Fibroblast of lung (primary cell): ENCODE measurements around the gene SDHB. TPM values are rescaled to one million over a fixed set of nuclear protein-coding genes. Genes with fewer than 3 reads are reported as not detected.

Source experiments
- DNase-seq, 2 donors: peaks; one replicate each; pipeline versions ENCODE4 v3.0.0 to v3.0.0-alpha.2; 2010; ENCODE audit warnings: low read depth in 2 of 2
- H2AFZ ChIP-seq: 2 replicates; pipeline ENCODE4 v1.5.1; 2012; ENCODE audit warnings: low read length, control low read depth, inconsistent platforms
- H3K27ac ChIP-seq: 2 replicates; pipeline ENCODE4 v1.5.1; 2011; ENCODE audit warnings: low read length, control low read depth; ENCODE audit not compliant: insufficient read depth
- H3K27me3 ChIP-seq: 2 replicates; pipeline ENCODE4 v1.5.1; 2011; ENCODE audit warnings: mild to moderate bottlenecking, low read length; ENCODE audit not compliant: control insufficient read depth, insufficient read depth
- H3K36me3 ChIP-seq: 2 replicates; pipeline ENCODE4 v1.5.1; 2011; ENCODE audit warnings: low read length; ENCODE audit not compliant: control insufficient read depth, insufficient read depth
- H3K4me1 ChIP-seq: 2 replicates; pipeline ENCODE4 v1.5.1; 2011; ENCODE audit warnings: low read length; ENCODE audit not compliant: control insufficient read depth, insufficient read depth; ENCODE audit errors: extremely low read depth
- H3K4me2 ChIP-seq: 2 replicates; pipeline ENCODE4 v1.5.1; 2011; ENCODE audit warnings: low read length, control low read depth; ENCODE audit not compliant: insufficient read depth; ENCODE audit errors: extremely low read depth
- H3K4me3 ChIP-seq, 4 experiments: fragments of 200-600 bp in 1 of 4; sonication (generic) in 1 of 4; replicated peaks in 1 of 4; 2 replicates each; pipeline ENCODE4 v1.5.1; 2011 to 2016; ENCODE audit warnings: low read length in 4 of 4, low read depth in 3 of 4, mild to moderate bottlenecking in 3 of 4, control low read depth in 2 of 4, inconsistent platforms in 1 of 4, mixed read lengths in 1 of 4; ENCODE audit not compliant: insufficient read depth in 1 of 4; ENCODE audit errors: control extremely low read depth in 1 of 4
- H3K79me2 ChIP-seq: 2 replicates; pipeline ENCODE4 v1.5.1; 2012; ENCODE audit warnings: mild to moderate bottlenecking, low read length, inconsistent platforms; ENCODE audit not compliant: control insufficient read depth, insufficient read depth
- H3K9ac ChIP-seq: 2 replicates; pipeline ENCODE4 v1.5.1; 2011; ENCODE audit warnings: mild to moderate bottlenecking, low read length, control low read depth; ENCODE audit not compliant: insufficient read depth
- H3K9me3 ChIP-seq: 2 replicates; pipeline ENCODE4 v1.5.1; 2012; ENCODE audit warnings: low read depth, low read length; ENCODE audit not compliant: control insufficient read depth, insufficient read depth
- H4K20me1 ChIP-seq: 2 replicates; pipeline ENCODE4 v1.5.1; 2011; ENCODE audit warnings: low read length; ENCODE audit not compliant: control insufficient read depth, insufficient read depth; ENCODE audit errors: extremely low read depth
- EZH2 ChIP-seq: IDR thresholded peaks from 2 replicates; pipeline ENCODE4 v1.5.1; 2012; ENCODE audit warnings: low read length, control low read depth, mild to moderate bottlenecking; ENCODE audit errors: missing control alignments
- polyA plus RNA-seq, 2 donors: library from polyadenylated mRNA; depleted of rRNA in 1 of 2; stranded (reverse) in 1 of 2; unstranded in 1 of 2; fragments of >200 nt; gene quantifications; 2 replicates each; pipeline ENCODE4 v1.2.1, GENCODE V29; 2011 to 2012; ENCODE audit warnings: missing spikeins in 1 of 2
- total RNA-seq: library from RNA; depleted of rRNA; stranded (reverse); fragments of >200 nt; gene quantifications from 2 replicates; pipeline ENCODE4 v1.2.1, GENCODE V29; 2014
- TF ChIP-seq, protein P1 (sequence below), 2 donors: IDR thresholded peaks in 1 of 2; conservative IDR thresholded peaks in 1 of 2; 1 replicate in 1 of 2; 2 replicates in 1 of 2; pipeline ENCODE4 v1.5.1; 2011 to 2012; ENCODE audit warnings: low read length in 2 of 2, control low read depth in 1 of 2, inconsistent platforms in 1 of 2, low read depth in 1 of 2, mild to moderate bottlenecking in 1 of 2

SDHB gene
- total and polyA plus RNA-seq, 2 donors (not counting 1 experiment from before 2014, with no cell fraction given) = 136 to 170 TPM

DNA sequence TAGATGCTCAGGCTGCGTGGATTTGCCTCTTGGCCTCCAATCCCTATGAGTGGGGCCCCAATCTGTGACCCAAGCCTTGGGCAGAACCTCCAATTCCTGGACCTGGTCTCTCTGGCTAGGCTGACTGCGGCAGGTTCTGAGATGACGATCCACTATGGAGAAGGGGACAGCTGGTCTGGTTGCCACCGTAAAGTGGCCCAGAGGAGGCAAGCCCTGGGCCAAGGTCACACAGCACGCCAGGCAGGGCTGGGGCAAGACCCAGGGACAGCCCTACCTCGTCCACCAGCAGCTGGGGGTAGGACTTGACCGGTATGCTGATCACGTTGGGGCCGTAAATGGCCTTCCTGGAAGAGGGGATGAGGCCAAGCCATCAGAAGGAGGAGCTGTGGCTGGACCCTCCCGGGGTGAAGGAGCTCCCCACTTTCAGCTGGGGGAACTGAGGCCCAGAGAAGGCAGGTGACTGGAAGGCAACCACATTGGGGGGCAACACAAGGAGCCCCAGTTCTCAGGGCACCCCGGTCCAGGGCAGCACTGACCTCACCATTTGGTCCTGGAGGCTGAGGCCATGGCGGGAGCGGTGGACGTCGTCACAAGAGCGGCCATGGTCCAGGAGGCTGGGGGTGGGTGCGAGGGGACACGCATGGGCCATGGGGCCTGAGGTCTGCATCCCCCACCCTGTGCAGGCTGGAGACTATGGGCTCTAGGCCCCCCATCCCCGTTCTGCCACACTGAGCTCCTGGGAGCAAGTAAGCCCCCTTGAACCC is 51.9 kb downstream of the SDHB start:
- Histone ChIP-seq H3K27ac (no peak overlapping the region), H3K79me2 (no peaks in the 10 kb centered on the region), H3K4me1 (no peaks in the 10 kb centered on the region), H3K36me3 (peaks cover 7% of the 10 kb centered on the region), H4K20me1 (no peaks in the 10 kb centered on the region), H3K27me3 (no peaks in the 10 kb centered on the region), H3K9me3 (no peaks in the 10 kb centered on the region), H2AFZ (no peak overlapping the region), H3K4me3 (no peak overlapping the region), H3K4me2 (no peak overlapping the region), H3K9ac (no peak overlapping the region)
- no peak for TF ChIP-seq EZH2
- TF ChIP-seq, protein P1, sequence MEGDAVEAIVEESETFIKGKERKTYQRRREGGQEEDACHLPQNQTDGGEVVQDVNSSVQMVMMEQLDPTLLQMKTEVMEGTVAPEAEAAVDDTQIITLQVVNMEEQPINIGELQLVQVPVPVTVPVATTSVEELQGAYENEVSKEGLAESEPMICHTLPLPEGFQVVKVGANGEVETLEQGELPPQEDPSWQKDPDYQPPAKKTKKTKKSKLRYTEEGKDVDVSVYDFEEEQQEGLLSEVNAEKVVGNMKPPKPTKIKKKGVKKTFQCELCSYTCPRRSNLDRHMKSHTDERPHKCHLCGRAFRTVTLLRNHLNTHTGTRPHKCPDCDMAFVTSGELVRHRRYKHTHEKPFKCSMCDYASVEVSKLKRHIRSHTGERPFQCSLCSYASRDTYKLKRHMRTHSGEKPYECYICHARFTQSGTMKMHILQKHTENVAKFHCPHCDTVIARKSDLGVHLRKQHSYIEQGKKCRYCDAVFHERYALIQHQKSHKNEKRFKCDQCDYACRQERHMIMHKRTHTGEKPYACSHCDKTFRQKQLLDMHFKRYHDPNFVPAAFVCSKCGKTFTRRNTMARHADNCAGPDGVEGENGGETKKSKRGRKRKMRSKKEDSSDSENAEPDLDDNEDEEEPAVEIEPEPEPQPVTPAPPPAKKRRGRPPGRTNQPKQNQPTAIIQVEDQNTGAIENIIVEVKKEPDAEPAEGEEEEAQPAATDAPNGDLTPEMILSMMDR (conservative IDR thresholded peaks at IDR 0.05 in 1 of 2, IDR thresholded peaks at IDR 0.05 in 1 of 2; ENCODE audit: low read depth in 1 of 2, low read length in 2 of 2) = no peak
- no peak for DNase-seq

DNA sequence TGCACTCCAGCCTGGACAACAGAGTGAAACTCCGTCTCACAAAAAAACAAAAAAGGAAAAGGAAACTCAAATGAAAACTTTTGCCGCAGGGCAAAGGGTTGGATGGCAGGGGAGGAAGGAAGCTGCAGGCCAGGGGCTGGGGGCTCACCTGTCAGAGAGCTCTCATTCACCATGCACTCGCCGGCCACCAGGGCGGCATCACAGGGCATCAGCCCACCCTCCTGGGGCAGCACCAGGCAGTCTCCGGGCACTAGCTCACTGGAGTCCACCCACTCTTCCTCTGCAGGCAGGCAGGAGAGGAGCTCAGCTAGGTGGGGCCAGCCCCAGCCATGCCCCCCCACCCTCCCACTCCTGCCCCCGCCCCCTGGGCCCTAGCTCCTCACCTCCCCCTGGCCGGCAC is 54.0 kb downstream of the SDHB start:
- Histone ChIP-seq H3K9me3 (no peaks in the 10 kb centered on the region), H3K4me1 (no peaks in the 10 kb centered on the region), H2AFZ (no peak overlapping the region), H4K20me1 (no peaks in the 10 kb centered on the region), H3K79me2 (no peaks in the 10 kb centered on the region), H3K36me3 (peaks cover 8% of the 10 kb centered on the region), H3K4me2 (no peak overlapping the region), H3K4me3 (no peak overlapping the region), H3K9ac (no peak overlapping the region), H3K27ac (no peak overlapping the region), H3K27me3 (no peaks in the 10 kb centered on the region)
- TF ChIP-seq, protein P1 (conservative IDR thresholded peaks at IDR 0.05 in 1 of 2, IDR thresholded peaks at IDR 0.05 in 1 of 2; ENCODE audit: low read depth in 1 of 2, low read length in 2 of 2) = no peak
- TF ChIP-seq EZH2 = no peak
- DNase-seq = no peak

DNA sequence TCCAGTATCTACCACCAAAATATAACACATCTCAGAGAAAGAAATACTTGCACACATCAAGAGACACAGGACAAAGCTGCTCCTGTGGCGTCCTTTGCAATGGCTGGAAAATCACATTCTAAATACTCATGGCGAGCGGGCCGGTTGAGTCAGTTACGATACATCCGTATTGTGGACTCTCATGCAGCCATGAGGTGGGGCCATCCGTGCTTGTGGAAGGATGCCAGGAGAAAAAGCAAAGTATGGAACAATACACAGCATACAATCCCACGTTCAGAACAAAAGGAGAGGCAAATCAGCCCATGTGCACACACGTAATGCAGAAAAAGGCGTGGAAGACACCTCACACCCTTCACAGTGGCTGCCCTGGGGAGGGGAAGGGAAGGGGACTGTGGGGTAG is 55.2 kb downstream of the SDHB start:
- H3K9me3 ChIP-seq = no peaks in the 10 kb centered on the region
- TF ChIP-seq, protein P1 (conservative IDR thresholded peaks at IDR 0.05 in 1 of 2, IDR thresholded peaks at IDR 0.05 in 1 of 2; ENCODE audit: low read depth in 1 of 2, low read length in 2 of 2) = no peak
- no peak for TF ChIP-seq EZH2
- DNase-seq = no peak
- H3K27me3 ChIP-seq = no peaks in the 10 kb centered on the region
- no peak overlapping the region for H3K27ac ChIP-seq
- no peaks in the 10 kb centered on the region for H4K20me1 ChIP-seq
- H3K36me3 ChIP-seq = peaks cover 6% of the 10 kb centered on the region
- no peak overlapping the region for H3K4me2 ChIP-seq
- no peak overlapping the region for H3K9ac ChIP-seq
- H3K79me2 ChIP-seq = no peaks in the 10 kb centered on the region
- no peaks in the 10 kb centered on the region for H3K4me1 ChIP-seq
- H3K4me3 ChIP-seq = no peak overlapping the region
- no peak overlapping the region for H2AFZ ChIP-seq
